Measurements from ENCODE around the gene DNM3. TPM values are rescaled to one million over a fixed set of nuclear protein-coding genes. Genes with fewer than 3 reads are reported as not detected.

DNM3 gene
- total RNA-seq, 1 donor from 2014 or later, result 15.4 TPM

DNA sequence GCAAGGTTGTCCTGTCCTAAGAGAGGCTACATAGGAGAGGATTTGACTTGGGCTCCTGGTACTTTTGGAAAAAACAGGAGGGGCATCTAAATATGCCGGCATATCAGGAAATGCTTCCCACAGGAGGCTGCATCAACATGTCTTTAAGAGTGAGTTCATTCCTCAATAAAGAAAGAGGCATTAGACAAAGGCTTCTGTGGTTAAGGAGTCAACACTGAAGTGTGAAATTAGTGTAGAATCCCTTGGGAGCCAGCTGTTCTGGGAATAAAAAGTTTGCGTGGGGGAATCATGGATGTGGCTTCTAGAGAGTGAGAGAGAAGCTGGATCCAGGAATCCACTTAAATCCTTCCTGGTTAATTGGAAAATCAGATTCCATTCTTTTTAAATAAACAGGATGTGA, 69.5 kb downstream of the DNM3 start:
- Histone ChIP-seq H3K4me1 (peaks cover 24% of the 10 kb centered on the region), H3K27me3 (no peaks in the 10 kb centered on the region), H3K9me3 (no peaks in the 10 kb centered on the region), H3K36me3 (no peaks in the 10 kb centered on the region), H3K27ac (no peak overlapping the region), H3K4me3 (no peak overlapping the region)
- no peak for DNase-seq
- intact Hi-C loops (cut with DNase I), result no loop called here
- TF ChIP-seq, protein P1, sequence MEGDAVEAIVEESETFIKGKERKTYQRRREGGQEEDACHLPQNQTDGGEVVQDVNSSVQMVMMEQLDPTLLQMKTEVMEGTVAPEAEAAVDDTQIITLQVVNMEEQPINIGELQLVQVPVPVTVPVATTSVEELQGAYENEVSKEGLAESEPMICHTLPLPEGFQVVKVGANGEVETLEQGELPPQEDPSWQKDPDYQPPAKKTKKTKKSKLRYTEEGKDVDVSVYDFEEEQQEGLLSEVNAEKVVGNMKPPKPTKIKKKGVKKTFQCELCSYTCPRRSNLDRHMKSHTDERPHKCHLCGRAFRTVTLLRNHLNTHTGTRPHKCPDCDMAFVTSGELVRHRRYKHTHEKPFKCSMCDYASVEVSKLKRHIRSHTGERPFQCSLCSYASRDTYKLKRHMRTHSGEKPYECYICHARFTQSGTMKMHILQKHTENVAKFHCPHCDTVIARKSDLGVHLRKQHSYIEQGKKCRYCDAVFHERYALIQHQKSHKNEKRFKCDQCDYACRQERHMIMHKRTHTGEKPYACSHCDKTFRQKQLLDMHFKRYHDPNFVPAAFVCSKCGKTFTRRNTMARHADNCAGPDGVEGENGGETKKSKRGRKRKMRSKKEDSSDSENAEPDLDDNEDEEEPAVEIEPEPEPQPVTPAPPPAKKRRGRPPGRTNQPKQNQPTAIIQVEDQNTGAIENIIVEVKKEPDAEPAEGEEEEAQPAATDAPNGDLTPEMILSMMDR (IDR thresholded peaks at IDR 0.05), result no peak
- ATAC-seq, result no peak

DNA sequence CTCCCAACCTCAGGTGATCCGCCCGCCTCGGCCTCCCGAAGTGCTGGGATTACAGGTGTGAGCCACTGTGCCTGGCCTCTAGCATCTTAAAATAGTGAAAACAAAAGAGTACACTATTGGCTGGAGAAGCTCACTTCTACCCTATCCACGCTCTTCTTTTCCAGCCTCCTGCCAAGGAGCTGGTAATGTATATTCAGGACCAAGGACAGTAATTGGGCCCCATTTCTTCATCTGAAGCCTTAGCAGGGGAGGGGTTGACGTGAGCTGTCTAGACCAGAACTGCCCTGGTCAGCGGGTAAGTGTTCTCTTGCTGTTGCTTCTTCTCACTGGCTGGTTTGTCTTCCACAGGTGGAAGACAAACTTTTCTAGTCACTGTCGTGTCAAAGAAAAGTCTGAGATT, 70.2 kb downstream of the DNM3 start:
- Histone ChIP-seq H3K9me3 (no peaks in the 10 kb centered on the region), H3K4me3 (no peak overlapping the region), H3K27me3 (no peaks in the 10 kb centered on the region), H3K36me3 (no peaks in the 10 kb centered on the region), H3K27ac (no peak overlapping the region), H3K4me1 (peaks cover 23% of the 10 kb centered on the region)
- DNase-seq (no peak), ATAC-seq (peak; percentile 45)
- TF ChIP-seq, protein P1 (IDR thresholded peaks at IDR 0.05), result no peak
- intact Hi-C loops (cut with DNase I), result no loop called here

DNA sequence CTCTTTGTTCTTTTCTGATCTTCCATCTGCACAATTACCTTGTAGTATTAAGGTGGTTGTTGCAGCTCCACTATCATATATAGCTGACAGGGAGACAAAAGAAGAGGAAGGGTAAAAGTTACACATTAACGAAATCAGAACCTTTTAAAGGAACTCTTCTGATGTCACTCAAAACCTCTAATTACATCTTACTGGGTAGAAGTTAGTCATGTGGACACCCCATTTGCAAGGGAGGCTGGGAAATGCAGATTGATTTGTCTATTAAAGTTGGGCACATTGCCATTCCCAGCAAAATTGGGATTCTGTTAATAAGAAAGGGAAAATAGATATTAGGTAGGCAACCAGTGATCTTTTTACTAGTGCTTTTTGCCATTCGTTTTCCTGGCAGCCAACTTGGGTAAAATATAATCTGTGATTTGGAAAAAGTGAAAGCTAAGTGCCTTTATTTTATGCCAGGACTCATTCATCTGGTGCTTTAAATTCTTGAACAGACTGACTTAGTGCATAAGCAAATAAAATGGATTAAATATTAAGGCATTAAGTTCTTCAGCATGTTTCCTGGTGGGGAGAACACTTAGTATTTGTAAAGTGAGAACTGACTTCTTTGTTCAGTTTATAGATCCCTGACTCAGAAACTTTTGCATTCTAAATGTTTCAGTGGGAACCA, 71.3 kb downstream of the DNM3 start:
- intact Hi-C loops (cut with DNase I), result no loop called here
- DNase-seq, result no peak
- Histone ChIP-seq H3K4me3 (peak overlapping the region; percentile 0), H3K27ac (peak overlapping the region; percentile 31), H3K9me3 (no peaks in the 10 kb centered on the region), H3K36me3 (no peaks in the 10 kb centered on the region), H3K4me1 (peaks cover 23% of the 10 kb centered on the region), H3K27me3 (no peaks in the 10 kb centered on the region)
- peak; percentile 35 for ATAC-seq
- TF ChIP-seq, protein P1 (IDR thresholded peaks at IDR 0.05), result no peak

DNA sequence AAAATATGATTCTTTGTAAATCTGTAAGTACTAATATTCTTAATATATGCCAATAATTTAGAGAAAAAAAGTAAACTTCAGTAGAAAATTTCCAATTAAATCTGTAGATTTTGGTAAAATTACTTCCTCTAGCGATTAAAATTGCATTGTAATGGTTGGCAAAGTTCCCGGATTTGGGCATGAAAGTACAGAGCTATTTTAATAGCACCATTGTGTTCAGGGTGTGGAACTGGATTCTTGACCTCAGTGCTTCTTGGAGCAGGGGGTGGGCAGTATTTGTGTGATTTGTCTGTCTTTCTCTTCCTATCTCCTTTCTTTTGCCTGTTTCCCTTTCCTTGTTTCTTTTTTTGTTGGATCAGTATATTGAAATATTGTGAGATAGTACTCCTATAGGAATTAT, 72.1 kb downstream of the DNM3 start:
- intact Hi-C loops (cut with DNase I), result no loop called here
- TF ChIP-seq, protein P1 (IDR thresholded peaks at IDR 0.05), result no peak
- peak; percentile 68 for ATAC-seq
- Histone ChIP-seq H3K4me3 (peak overlapping the region; percentile 0), H3K4me1 (peaks cover 23% of the 10 kb centered on the region), H3K27me3 (no peaks in the 10 kb centered on the region), H3K27ac (peak overlapping the region; percentile 31), H3K9me3 (no peaks in the 10 kb centered on the region), H3K36me3 (no peaks in the 10 kb centered on the region)
- DNase-seq, result no peak

DNA sequence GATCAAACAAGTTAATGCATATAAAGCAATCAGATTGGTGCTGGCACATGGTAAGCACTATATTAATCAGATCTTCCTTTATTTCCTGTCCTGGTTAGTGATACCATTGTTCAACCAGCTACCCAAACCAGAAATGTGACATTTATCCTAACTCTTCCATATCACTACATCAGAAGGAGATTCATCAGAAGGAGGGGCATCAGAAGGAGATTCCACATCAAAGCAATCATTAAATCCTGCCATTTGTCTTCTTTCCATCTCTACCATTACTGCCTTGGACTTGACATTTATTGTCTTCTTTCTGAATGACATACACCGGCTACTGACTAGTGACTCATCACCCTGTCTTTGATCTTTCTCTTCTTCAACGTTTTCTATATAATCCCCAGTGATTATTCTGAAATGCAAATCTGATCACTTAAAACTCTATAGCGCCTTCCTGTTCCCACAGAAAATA, 75.0 kb downstream of the DNM3 start:
- TF ChIP-seq, protein P1 (IDR thresholded peaks at IDR 0.05), result no peak
- H3K4me3 ChIP-seq, result no peak overlapping the region
- no peaks in the 10 kb centered on the region for H3K36me3 ChIP-seq
- no peak for DNase-seq
- no peak overlapping the region for H3K27ac ChIP-seq
- no peaks in the 10 kb centered on the region for H3K9me3 ChIP-seq
- peaks cover 20% of the 10 kb centered on the region for H3K4me1 ChIP-seq
- H3K27me3 ChIP-seq, result no peaks in the 10 kb centered on the region
- intact Hi-C loops (cut with DNase I), result no loop called here
- ATAC-seq, result no peak

Data from upper lobe of right lung (tissue), 1 donor.